Measurements from ENCODE around the gene MSRB2. TPM values are rescaled to one million over a fixed set of nuclear protein-coding genes. Genes with fewer than 3 reads are reported as not detected.

MSRB2 gene
- total and polyA plus RNA-seq, 5 donors: 112 to 137 (median 117) TPM

- no peaks in the 10 kb centered on the region for H3K9me3 ChIP-seq (ENCODE audit: control insufficient read depth, low read length)
- WGBS: 82% methylated on average over 7 of the region's 7 CpGs
- H3K27me3 ChIP-seq (ENCODE audit: control insufficient read depth, insufficient read depth): no peaks in the 10 kb centered on the region
- H3K4me1 ChIP-seq (ENCODE audit: control insufficient read depth, insufficient read depth, low read length): no peaks in the 10 kb centered on the region
- no peak overlapping the region for H3K4me3 ChIP-seq (ENCODE audit: low read length)
- intact Hi-C loops (cut with DNase I): loop anchor here in 1 of 4 donors (10.0 kb wide), 1 partner anchor 384 kb away; no protein-coding TSS in a partner anchor
- no peak for ATAC-seq
- H3K27ac ChIP-seq (ENCODE audit: low read length): no peak overlapping the region
- DNase-seq: no peak
Measured at GRCh38 chr10:23151071-23151470, 55.7 kb downstream of the MSRB2 start.

DNA sequence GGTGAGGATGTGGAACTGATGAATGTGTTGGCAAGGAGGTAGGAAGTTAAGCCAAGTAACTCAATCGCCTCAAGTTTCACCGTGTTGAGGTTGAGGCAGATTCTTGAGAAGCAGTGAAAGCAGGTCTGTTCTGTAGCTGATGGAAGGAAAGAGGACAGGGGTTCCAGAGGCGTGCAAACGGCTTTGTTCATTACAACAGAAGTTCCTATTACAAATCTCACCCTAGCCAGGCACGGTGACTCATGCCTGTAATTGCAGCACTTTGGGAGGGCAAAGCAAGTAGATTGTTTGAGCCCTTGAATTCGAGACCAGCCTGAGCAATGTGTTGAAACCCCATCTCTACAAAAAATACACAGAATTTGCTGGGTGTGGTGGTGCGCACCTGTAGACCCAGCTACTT, 59.8 kb downstream of the MSRB2 start:
- DNase-seq: no peak
- no peaks in the 10 kb centered on the region for H3K27me3 ChIP-seq (ENCODE audit: control insufficient read depth, insufficient read depth)
- H3K9me3 ChIP-seq (ENCODE audit: control insufficient read depth, low read length): no peaks in the 10 kb centered on the region
- 78% methylated on average over 7 of the region's 7 CpGs for WGBS
- no peak overlapping the region for H3K4me3 ChIP-seq (ENCODE audit: low read length)
- no peak overlapping the region for H3K27ac ChIP-seq (ENCODE audit: low read length)
- no peaks in the 10 kb centered on the region for H3K4me1 ChIP-seq (ENCODE audit: control insufficient read depth, insufficient read depth, low read length)
- intact Hi-C loops (cut with DNase I): loop anchor here in 2 of 4 donors (5.0 to 10.0 kb wide), 2 partner anchors 377 to 380 kb away; no protein-coding TSS in a partner anchor
- no peak for ATAC-seq

- no peak for DNase-seq
- Histone ChIP-seq H3K4me1 (ENCODE audit: control insufficient read depth, insufficient read depth, low read length) (no peaks in the 10 kb centered on the region), H3K27ac (ENCODE audit: low read length) (no peak overlapping the region), H3K27me3 (ENCODE audit: control insufficient read depth, insufficient read depth) (no peaks in the 10 kb centered on the region), H3K9me3 (ENCODE audit: control insufficient read depth, low read length) (no peaks in the 10 kb centered on the region), H3K4me3 (ENCODE audit: low read length) (no peak overlapping the region)
- ATAC-seq: no peak
- 61% methylated on average over 10 of the region's 10 CpGs for WGBS
- intact Hi-C loops (cut with DNase I): loop anchor here in 2 of 4 donors (5.0 to 10.0 kb wide), 2 partner anchors 376 to 378 kb away; no protein-coding TSS in a partner anchor
Measured at GRCh38 chr10:23156447-23157150, 61.2 kb downstream of the MSRB2 start.

DNA sequence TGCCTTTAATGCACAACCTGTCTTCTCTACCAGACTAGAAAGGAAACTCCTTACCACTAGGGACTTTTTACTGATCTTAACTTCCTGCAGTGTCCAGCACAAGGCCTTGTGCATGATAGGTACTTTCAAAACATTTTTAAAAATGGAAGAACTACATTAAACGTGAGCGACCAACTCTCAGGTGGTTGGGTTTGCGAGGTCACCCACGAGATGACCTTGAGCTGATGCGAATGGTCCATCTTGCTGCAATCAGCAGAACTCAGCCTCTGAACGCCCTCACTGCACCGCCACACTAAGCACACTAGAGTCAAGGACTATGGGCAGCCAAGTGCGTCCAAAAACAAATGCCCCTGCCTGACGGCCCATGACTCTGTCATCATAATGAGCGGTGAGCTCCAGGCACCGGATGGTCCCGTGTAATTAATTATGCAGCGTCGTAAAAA, 61.9 kb downstream of the MSRB2 start:
- no peaks in the 10 kb centered on the region for H3K9me3 ChIP-seq (ENCODE audit: control insufficient read depth, low read length)
- no peak overlapping the region for H3K4me3 ChIP-seq (ENCODE audit: low read length)
- H3K4me1 ChIP-seq (ENCODE audit: control insufficient read depth, insufficient read depth, low read length): no peaks in the 10 kb centered on the region
- no peak for ATAC-seq
- WGBS: 64% methylated on average over 14 of the region's 14 CpGs
- intact Hi-C loops (cut with DNase I): loop anchor here in 2 of 4 donors (5.0 to 10.0 kb wide), 2 partner anchors 375 to 378 kb away; no protein-coding TSS in a partner anchor
- H3K27me3 ChIP-seq (ENCODE audit: control insufficient read depth, insufficient read depth): no peaks in the 10 kb centered on the region
- no peak overlapping the region for H3K27ac ChIP-seq (ENCODE audit: low read length)
- DNase-seq: no peak

DNA sequence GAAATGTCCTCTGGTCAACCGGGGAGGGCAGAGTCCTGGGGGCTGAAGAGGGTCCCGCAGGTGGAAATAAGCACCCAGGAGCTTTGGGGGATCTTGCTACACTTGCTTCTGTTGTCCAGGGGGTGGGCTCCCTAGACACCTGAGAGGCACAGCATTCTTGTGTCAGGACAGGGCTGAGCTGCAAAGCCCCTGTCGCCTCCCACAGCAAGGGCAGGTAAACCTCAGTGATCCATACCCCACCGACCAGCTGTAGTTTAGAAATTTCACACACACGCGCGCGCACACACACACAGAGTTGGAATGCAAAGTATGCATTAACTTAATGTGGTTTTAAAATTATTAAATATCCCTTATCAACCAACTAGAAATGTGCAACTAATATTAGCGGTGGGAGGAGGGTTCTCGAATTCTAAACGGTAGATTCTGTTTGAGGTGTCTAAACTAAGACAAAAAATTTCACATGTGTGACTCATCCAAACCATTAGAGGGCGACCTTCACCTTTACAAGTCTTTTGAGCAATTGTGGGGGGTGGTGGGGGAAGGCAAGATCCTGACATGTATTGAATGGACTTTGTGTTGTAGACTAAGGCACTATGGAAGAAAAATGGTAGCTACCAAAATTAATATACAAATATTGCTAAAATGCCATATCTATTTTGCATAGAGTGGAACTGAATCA, 62.5 kb downstream of the MSRB2 start:
- WGBS: 46% methylated on average over 12 of the region's 12 CpGs
- Histone ChIP-seq H3K4me1 (ENCODE audit: control insufficient read depth, insufficient read depth, low read length) (no peaks in the 10 kb centered on the region), H3K4me3 (ENCODE audit: low read length) (peak overlapping the region; percentile 27), H3K27me3 (ENCODE audit: control insufficient read depth, insufficient read depth) (no peaks in the 10 kb centered on the region), H3K9me3 (ENCODE audit: control insufficient read depth, low read length) (no peaks in the 10 kb centered on the region), H3K27ac (ENCODE audit: low read length) (no peak overlapping the region)
- ATAC-seq (peak in 1 of 2 donors; percentile 42), DNase-seq (no peak)
- intact Hi-C loops (cut with DNase I): loop anchor here in 2 of 4 donors (5.0 to 10.0 kb wide), 2 partner anchors 374 to 377 kb away; no protein-coding TSS in a partner anchor

DNA sequence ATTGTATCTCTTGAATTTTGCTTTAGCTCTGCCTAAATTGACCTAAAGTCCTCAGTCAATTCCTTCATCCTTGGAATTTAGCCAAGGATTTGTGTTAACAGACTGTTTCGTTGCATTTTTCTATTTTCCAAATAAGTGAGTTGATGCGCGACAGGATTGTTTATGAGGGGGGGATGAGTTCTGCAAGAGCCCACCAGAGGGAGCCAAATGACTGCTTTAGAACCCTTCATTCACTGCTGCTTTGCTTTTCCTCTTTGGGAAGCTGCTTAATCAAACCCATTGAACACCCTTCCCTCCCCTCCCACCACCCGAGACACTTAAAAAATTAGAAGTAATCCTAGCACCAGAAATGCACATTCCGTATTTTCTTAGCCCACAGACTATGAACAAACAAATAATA, 63.0 kb downstream of the MSRB2 start:
- 3% methylated on average over 5 of the region's 5 CpGs for WGBS
- peak; percentile 61 to 71 for ATAC-seq
- intact Hi-C loops (cut with DNase I): loop anchor here in 2 of 4 donors (5.0 to 10.0 kb wide), 2 partner anchors 374 to 376 kb away; no protein-coding TSS in a partner anchor

DNA sequence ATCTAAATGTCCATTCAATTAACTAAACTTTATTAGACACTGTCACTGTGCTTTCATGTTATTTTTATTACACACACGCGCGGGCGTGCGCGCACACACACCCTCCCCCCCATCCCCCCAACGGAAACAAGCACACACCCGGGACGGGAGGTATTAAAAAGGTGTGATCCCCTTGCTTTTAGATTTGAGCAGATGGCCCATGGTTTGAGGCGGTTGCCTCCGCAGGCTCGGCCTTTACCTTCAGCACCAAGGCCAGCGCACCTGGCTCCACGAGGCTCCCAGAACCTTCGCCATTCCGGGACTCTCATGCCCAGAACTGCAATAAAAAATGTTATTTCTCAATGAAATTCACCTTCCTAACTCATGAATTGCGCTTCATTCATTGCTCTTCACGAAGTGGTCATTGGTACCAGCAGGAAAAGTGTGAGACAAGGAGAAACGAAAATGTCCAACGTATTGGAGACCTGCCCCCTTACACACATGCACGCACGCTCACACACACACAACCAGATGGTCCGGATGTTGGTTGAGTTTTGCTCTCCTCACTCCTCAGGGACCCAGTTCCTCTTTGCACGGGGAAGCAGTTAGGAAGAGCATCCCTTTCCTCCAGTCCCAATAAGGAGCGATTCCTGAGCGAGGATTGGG, 76.0 kb downstream of the MSRB2 start:
- ATAC-seq (no peak), DNase-seq (no peak)
- WGBS: 9% methylated on average over 26 of the region's 26 CpGs
- intact Hi-C loops (cut with DNase I): no loop called here
- peaks cover 7% of the 10 kb centered on the region for H3K27me3 ChIP-seq (ENCODE audit: control insufficient read depth, insufficient read depth)
- H3K27ac ChIP-seq (ENCODE audit: low read length): no peak overlapping the region
- no peak overlapping the region for H3K4me3 ChIP-seq (ENCODE audit: low read length)
- H3K9me3 ChIP-seq (ENCODE audit: control insufficient read depth, low read length): no peaks in the 10 kb centered on the region
- H3K4me1 ChIP-seq (ENCODE audit: control insufficient read depth, insufficient read depth, low read length): no peaks in the 10 kb centered on the region

More for the DNA sequence above, 63.0 kb downstream of the MSRB2 start:
- H3K4me1 ChIP-seq (ENCODE audit: control insufficient read depth, insufficient read depth, low read length): no peaks in the 10 kb centered on the region
- peak overlapping the region; percentile 27 for H3K4me3 ChIP-seq (ENCODE audit: low read length)
- peak in 1 of 3 donors; percentile 60 for DNase-seq
- H3K9me3 ChIP-seq (ENCODE audit: control insufficient read depth, low read length): no peaks in the 10 kb centered on the region
- no peaks in the 10 kb centered on the region for H3K27me3 ChIP-seq (ENCODE audit: control insufficient read depth, insufficient read depth)
- no peak overlapping the region for H3K27ac ChIP-seq (ENCODE audit: low read length)

Other genes starting within 250 kb of the MSRB2 start
- not detected for gene ARMC3, start 167.5 kb upstream of the MSRB2 start, total RNA-seq
- gene ARMC3, start 167.5 kb upstream of the MSRB2 start, polyA plus RNA-seq: not detected
- not detected for gene PTF1A, start 96.7 kb downstream of the MSRB2 start, total RNA-seq
- not detected for gene PTF1A, start 96.7 kb downstream of the MSRB2 start, polyA plus RNA-seq
- under 1 TPM; 0.18 to 0.66 (median 0.41) TPM for gene C10orf67, start 249.2 kb downstream of the MSRB2 start, total RNA-seq
- gene C10orf67, start 249.2 kb downstream of the MSRB2 start, polyA plus RNA-seq: 0.27 TPM

All from right cardiac atrium (tissue), 5 donors.